H1 (cell line): ENCODE data around the gene TP53RK. TPM values are rescaled to one million over a fixed set of nuclear protein-coding genes. Genes with fewer than 3 reads are reported as not detected.

Experiments used
- CTCF ChIA-PET: fragments of 300-600 bp; sonication (Branson Sonifier 250); formaldehyde crosslinking; loops from one replicate; lab custom pipeline; 2021; ENCODE audit not compliant: partially characterized antibody; lab: Charles Lee
- POLR2A ChIA-PET: fragments of 300-600 bp; sonication (Branson Sonifier 250); formaldehyde crosslinking; loops from one replicate; lab custom pipeline; 2021; ENCODE audit warnings: inconsistent platforms; ENCODE audit not compliant: partially characterized antibody; lab: Charles Lee
- DNase-seq, 2 experiments: peaks; one replicate each; pipeline versions ENCODE4 v3.0.0 to v3.0.0-alpha.2; 2010 to 2022; ENCODE audit warnings: low spot score in 2 of 2, low read depth in 1 of 2, mixed read lengths in 1 of 2
- FAIRE-seq: peaks from 2 replicates; lab custom pipeline; 2011; peaks lifted over from hg19 to GRCh38; lab: Jason Lieb, UNC
- H2AFZ ChIP-seq: 2 replicates; pipeline ENCODE4 v1.8.1; 2012; ENCODE audit warnings: low read length, inconsistent platforms
- H2AK5ac ChIP-seq: 2 replicates; pipeline ENCODE4 v1.6.1; 2013; ENCODE audit warnings: low read depth, low read length
- H2BK120ac ChIP-seq: replicated peaks from 2 replicates; pipeline ENCODE3; 2013; ENCODE audit warnings: low read depth, low read length, inconsistent platforms
- H2BK12ac ChIP-seq: 2 replicates; pipeline ENCODE4 v1.6.1; 2013; ENCODE audit warnings: low read depth, low read length
- H2BK15ac ChIP-seq: 2 replicates; pipeline ENCODE4 v1.6.1; 2013; ENCODE audit warnings: low read length
- H2BK20ac ChIP-seq: 2 replicates; pipeline ENCODE4 v1.6.1; 2013; ENCODE audit warnings: low read length
- H2BK5ac ChIP-seq: 2 replicates; pipeline ENCODE4 v1.6.1; 2013; ENCODE audit warnings: low read depth, low read length
- H3K14ac ChIP-seq: 2 replicates; pipeline ENCODE4 v1.6.1; 2013; ENCODE audit warnings: inconsistent platforms; ENCODE audit not compliant: insufficient read length
- H3K18ac ChIP-seq: 2 replicates; pipeline ENCODE4 v1.6.1; 2013; ENCODE audit warnings: low read length; ENCODE audit errors: extremely low read depth
- H3K23ac ChIP-seq: 2 replicates; pipeline ENCODE4 v1.6.1; 2013; ENCODE audit warnings: inconsistent platforms; ENCODE audit not compliant: insufficient read length
- H3K23me2 ChIP-seq: 2 replicates; pipeline ENCODE4 v1.6.1; 2013; ENCODE audit warnings: low read depth, low read length
- H3K27ac ChIP-seq: 2 replicates; pipeline ENCODE4 v1.6.1; 2011; ENCODE audit warnings: low read depth, low read length, inconsistent platforms
- H3K27me3 ChIP-seq, 4 experiments: replicated peaks in 1 of 4; 1 replicate in 1 of 4; 2 replicates in 3 of 4; pipeline versions ENCODE4 v1.6.1 to v1.8.1; 2011 to 2013; ENCODE audit warnings: low read length in 3 of 4, mild to moderate bottlenecking in 3 of 4, inconsistent platforms in 2 of 4, mixed read lengths in 2 of 4, moderate library complexity in 1 of 4; ENCODE audit not compliant: control insufficient read depth in 3 of 4, insufficient read depth in 3 of 4; ENCODE audit errors: extremely low read depth in 1 of 4
- H3K36me3 ChIP-seq, 4 experiments: 2 replicates each; pipeline versions ENCODE4 v1.6.1 to v1.8.1; 2011 to 2013; ENCODE audit warnings: mild to moderate bottlenecking in 4 of 4, low read length in 3 of 4, moderate library complexity in 2 of 4, control low read depth in 1 of 4, inconsistent platforms in 1 of 4; ENCODE audit not compliant: insufficient read depth in 4 of 4, control insufficient read depth in 2 of 4
- H3K4ac ChIP-seq: replicated peaks from 2 replicates; pipeline ENCODE3; 2013; ENCODE audit warnings: low read length, low read depth, mixed read lengths, inconsistent platforms; ENCODE audit not compliant: insufficient read length
- H3K4me1 ChIP-seq, 4 experiments: replicated peaks in 1 of 4; 1 replicate in 1 of 4; 2 replicates in 3 of 4; pipeline versions ENCODE4 v1.6.1 to v1.8.1; 2011 to 2013; ENCODE audit warnings: low read length in 3 of 4, inconsistent platforms in 2 of 4, mixed read lengths in 1 of 4; ENCODE audit not compliant: insufficient read depth in 4 of 4, control insufficient read depth in 3 of 4
- H3K4me2 ChIP-seq, 2 experiments: 2 replicates each; pipeline versions ENCODE4 v1.6.1 to v1.8.1; 2011 to 2013; ENCODE audit warnings: low read depth in 2 of 2, low read length in 2 of 2, control low read depth in 1 of 2, inconsistent platforms in 1 of 2, mild to moderate bottlenecking in 1 of 2; ENCODE audit not compliant: insufficient read depth in 1 of 2
- H3K4me3 ChIP-seq, 4 experiments: fragments of 200-600, 300-600 bp in 1 of 4; sonication (generic), shearing (Covaris generic), sonication (Bioruptor Twin) in 1 of 4; 2 replicates each; pipeline versions ENCODE4 v1.5.1 to v1.8.1; 2011 to 2016; ENCODE audit warnings: low read length in 4 of 4, low read depth in 3 of 4, control low read depth in 2 of 4, inconsistent platforms in 2 of 4, mild to moderate bottlenecking in 2 of 4, mixed read lengths in 1 of 4, moderate library complexity in 1 of 4; ENCODE audit not compliant: insufficient read depth in 2 of 4; ENCODE audit errors: extremely low read depth in 1 of 4
- H3K56ac ChIP-seq: replicated peaks from 2 replicates; pipeline ENCODE3; 2013; ENCODE audit warnings: low read depth, mild to moderate bottlenecking, mixed read lengths, low read length, inconsistent platforms; ENCODE audit not compliant: insufficient read length
- H3K79me1 ChIP-seq: 2 replicates; pipeline ENCODE4 v1.6.1; 2013; ENCODE audit warnings: low read depth, low read length, control low read depth
- H3K79me2 ChIP-seq, 2 experiments: 2 replicates each; pipeline versions ENCODE4 v1.6.1 to v1.8.1; 2012 to 2013; ENCODE audit warnings: low read length in 2 of 2, mild to moderate bottlenecking in 2 of 2, inconsistent platforms in 1 of 2; ENCODE audit not compliant: insufficient read depth in 2 of 2, control insufficient read depth in 1 of 2
- H3K9ac ChIP-seq, 4 experiments: replicated peaks in 1 of 4; 1 replicate in 1 of 4; 2 replicates in 3 of 4; pipeline versions ENCODE4 v1.6.1 to v1.8.1; 2011 to 2013; ENCODE audit warnings: low read depth in 3 of 4, low read length in 3 of 4, control low read depth in 2 of 4, mild to moderate bottlenecking in 2 of 4, moderate library complexity in 2 of 4, inconsistent platforms in 1 of 4; ENCODE audit errors: extremely low read depth in 1 of 4
- H3K9me3 ChIP-seq, 2 experiments: 2 replicates each; pipeline versions ENCODE4 v1.6.1 to v1.8.1; 2012 to 2013; ENCODE audit warnings: mild to moderate bottlenecking in 2 of 2, moderate library complexity in 2 of 2, control low read depth in 1 of 2, inconsistent platforms in 1 of 2, low read depth in 1 of 2, low read length in 1 of 2, mixed read lengths in 1 of 2; ENCODE audit not compliant: insufficient read depth in 2 of 2
- H4K20me1 ChIP-seq, 2 experiments: replicated peaks in 1 of 2; 2 replicates each; pipeline versions ENCODE3 to v1.8.1; 2011 to 2013; ENCODE audit warnings: inconsistent platforms in 2 of 2, low read length in 2 of 2, mild to moderate bottlenecking in 1 of 2; ENCODE audit not compliant: insufficient read depth in 2 of 2, control insufficient read depth in 1 of 2
- H4K5ac ChIP-seq: 2 replicates; pipeline ENCODE4 v1.6.1; 2013; ENCODE audit warnings: low read length, low read depth, mixed read lengths, inconsistent platforms; ENCODE audit not compliant: insufficient read length
- H4K8ac ChIP-seq: 2 replicates; pipeline ENCODE4 v1.8.0; 2013; ENCODE audit warnings: mild to moderate bottlenecking, moderate library complexity, low read length, inconsistent platforms; ENCODE audit not compliant: insufficient read depth; ENCODE audit errors: extremely low read depth
- H4K91ac ChIP-seq: replicated peaks from 2 replicates; pipeline ENCODE3; 2013; ENCODE audit warnings: low read length, mixed read lengths, inconsistent platforms; ENCODE audit not compliant: insufficient read length
- WGBS, 2 experiments: shearing (Covaris generic) in 1 of 2; methylation state at CpG; one replicate each; pipeline versions ENCODE4 v1.1.6 to v1.1.7; 2013 to 2015; ENCODE audit warnings: low lambda C conversion rate in 2 of 2, mixed read lengths in 2 of 2, inconsistent platforms in 1 of 2, low coverage in 1 of 2, missing lambda C conversion rate in 1 of 2; ENCODE audit not compliant: insufficient replicate concordance in 2 of 2, insufficient coverage in 1 of 2, insufficient read length in 1 of 2; ENCODE audit errors: extremely low coverage in 1 of 2, missing lambda C conversion rate in 1 of 2; 5-methylcytosine and 5-hydroxymethylcytosine counted together
- polyA plus RNA-seq, 7 experiments: library from polyadenylated mRNA; depleted of rRNA in 3 of 7; stranded (reverse) in 5 of 7; unstranded in 2 of 7; fragments of >200 nt in 5 of 7; fragments of 200-250 nt in 2 of 7; gene quantifications; 1 replicate in 5 of 7; 2 replicates in 1 of 7; 4 replicates in 1 of 7; pipeline versions ENCODE4 v1.2.1 to v1.2.3, GENCODE V29; 2011 to 2013; ENCODE audit warnings: missing spikeins in 2 of 7, mixed read lengths in 2 of 7
- total RNA-seq: library from RNA; stranded (reverse); fragmentation: NEBNext Ultra II Directional; extraction: Animal tissue kit (Norgen Biotek cat#: 25700); gene quantifications from 2 replicates; pipeline ENCODE4 v1.2.1, GENCODE V29; 2021

The TP53RK gene
- total and polyA plus RNA-seq, 2 of the 8 experiments (the other 6 are each of a cell fraction or from before 2014, with no cell fraction given): 8.5 to 16.3 TPM

DNA sequence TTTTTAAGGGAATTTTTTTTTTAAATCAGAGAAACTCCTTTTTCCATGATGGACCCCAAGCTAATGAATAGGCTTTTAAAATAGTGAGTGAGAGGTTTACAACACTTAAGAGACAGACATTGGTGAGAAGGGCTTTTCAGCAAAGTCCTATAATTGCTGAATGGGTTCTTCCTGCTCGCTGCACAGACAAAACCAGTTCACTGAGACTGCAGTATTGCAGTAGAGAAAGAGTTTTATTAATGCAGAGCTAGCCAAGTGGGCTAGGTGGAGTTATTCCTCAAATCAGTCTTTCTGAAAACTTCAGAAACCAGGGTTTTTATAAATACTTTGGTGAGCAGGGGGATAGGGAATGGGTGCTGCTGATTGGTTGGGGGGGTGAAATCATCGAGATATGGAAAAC is 17.0 kb upstream of the TP53RK start:
- Histone ChIP-seq H4K91ac (no peak overlapping the region), H3K4me3 (no peak overlapping the region), H3K9me3 (peaks cover 0 to 12% of the 10 kb centered on the region in 2 experiments; a peak in 2 of 4 replicates), H2BK15ac (no peak overlapping the region), H3K79me2 (no peaks in the 10 kb centered on the region), H3K23me2 (peaks cover 9% of the 10 kb centered on the region), H3K27me3 (no peaks in the 10 kb centered on the region; a peak in 2 of 7 replicates), H3K79me1 (no peaks in the 10 kb centered on the region), H4K5ac (no peak overlapping the region), H3K14ac (no peak overlapping the region), H2BK20ac (no peak overlapping the region), H4K20me1 (no peaks in the 10 kb centered on the region), H2AK5ac (no peak overlapping the region), H4K8ac (no peak overlapping the region), H2BK5ac (no peak overlapping the region), H3K36me3 (no peaks in the 10 kb centered on the region), H3K4me1 (peaks cover 4 to 21% (median 18%) of the 10 kb centered on the region in 4 experiments), H3K56ac (no peak overlapping the region), H2BK12ac (no peak overlapping the region), H3K23ac (no peak overlapping the region), H3K9ac (no peak overlapping the region), H3K18ac (no peak overlapping the region), H3K4me2 (no peak overlapping the region), H3K4ac (no peak overlapping the region), H3K27ac (no peak overlapping the region), H2BK120ac (no peak overlapping the region), H2AFZ (no peak overlapping the region)
- ChIA-PET POLR2A (interaction anchor here (1.1 to 2.8 kb wide), 2 partner anchors 12 to 23 kb away, joined by 3 to 9 read pairs; no protein-coding TSS in a partner anchor), CTCF (interaction anchor here (1.5 to 3.8 kb wide), 4 partner anchors 10 to 37 kb away, joined by 4 to 18 read pairs (median 5); no protein-coding TSS in a partner anchor)
- WGBS, 2 experiments: 96% methylated on average over 2 of the region's 2 CpGs; no CpG with 5 or more reads in 1 of the 2 experiments
- FAIRE-seq (no peak), DNase-seq (no peak)
